H1 (cell line): Measurements from ENCODE around the gene MYBPC3. TPM values are rescaled to one million over a fixed set of nuclear protein-coding genes. Genes with fewer than 3 reads are reported as not detected.

Source experiments
- CTCF ChIA-PET: fragments of 300-600 bp; sonication (Branson Sonifier 250); formaldehyde crosslinking; loops from one replicate; lab custom pipeline; 2021; ENCODE audit not compliant: partially characterized antibody; lab: Charles Lee
- POLR2A ChIA-PET: fragments of 300-600 bp; sonication (Branson Sonifier 250); formaldehyde crosslinking; loops from one replicate; lab custom pipeline; 2021; ENCODE audit warnings: inconsistent platforms; ENCODE audit not compliant: partially characterized antibody; lab: Charles Lee
- DNase-seq, 2 experiments: peaks; one replicate each; pipeline versions ENCODE4 v3.0.0 to v3.0.0-alpha.2; 2010 to 2022; ENCODE audit warnings: low spot score in 2 of 2, low read depth in 1 of 2, mixed read lengths in 1 of 2
- FAIRE-seq: peaks from 2 replicates; lab custom pipeline; 2011; peaks lifted over from hg19 to GRCh38; lab: Jason Lieb, UNC
- H2AFZ ChIP-seq: 2 replicates; pipeline ENCODE4 v1.8.1; 2012; ENCODE audit warnings: low read length, inconsistent platforms
- H2AK5ac ChIP-seq: 2 replicates; pipeline ENCODE4 v1.6.1; 2013; ENCODE audit warnings: low read depth, low read length
- H2BK120ac ChIP-seq: replicated peaks from 2 replicates; pipeline ENCODE3; 2013; ENCODE audit warnings: low read depth, low read length, inconsistent platforms
- H2BK12ac ChIP-seq: 2 replicates; pipeline ENCODE4 v1.6.1; 2013; ENCODE audit warnings: low read depth, low read length
- H2BK15ac ChIP-seq: 2 replicates; pipeline ENCODE4 v1.6.1; 2013; ENCODE audit warnings: low read length
- H2BK20ac ChIP-seq: 2 replicates; pipeline ENCODE4 v1.6.1; 2013; ENCODE audit warnings: low read length
- H2BK5ac ChIP-seq: 2 replicates; pipeline ENCODE4 v1.6.1; 2013; ENCODE audit warnings: low read depth, low read length
- H3K14ac ChIP-seq: 2 replicates; pipeline ENCODE4 v1.6.1; 2013; ENCODE audit warnings: inconsistent platforms; ENCODE audit not compliant: insufficient read length
- H3K18ac ChIP-seq: 2 replicates; pipeline ENCODE4 v1.6.1; 2013; ENCODE audit warnings: low read length; ENCODE audit errors: extremely low read depth
- H3K23ac ChIP-seq: 2 replicates; pipeline ENCODE4 v1.6.1; 2013; ENCODE audit warnings: inconsistent platforms; ENCODE audit not compliant: insufficient read length
- H3K23me2 ChIP-seq: 2 replicates; pipeline ENCODE4 v1.6.1; 2013; ENCODE audit warnings: low read depth, low read length
- H3K27ac ChIP-seq: 2 replicates; pipeline ENCODE4 v1.6.1; 2011; ENCODE audit warnings: low read depth, low read length, inconsistent platforms
- H3K27me3 ChIP-seq, 4 experiments: replicated peaks in 1 of 4; 1 replicate in 1 of 4; 2 replicates in 3 of 4; pipeline versions ENCODE4 v1.6.1 to v1.8.1; 2011 to 2013; ENCODE audit warnings: low read length in 3 of 4, mild to moderate bottlenecking in 3 of 4, inconsistent platforms in 2 of 4, mixed read lengths in 2 of 4, moderate library complexity in 1 of 4; ENCODE audit not compliant: control insufficient read depth in 3 of 4, insufficient read depth in 3 of 4; ENCODE audit errors: extremely low read depth in 1 of 4
- H3K36me3 ChIP-seq, 4 experiments: 2 replicates each; pipeline versions ENCODE4 v1.6.1 to v1.8.1; 2011 to 2013; ENCODE audit warnings: mild to moderate bottlenecking in 4 of 4, low read length in 3 of 4, moderate library complexity in 2 of 4, control low read depth in 1 of 4, inconsistent platforms in 1 of 4; ENCODE audit not compliant: insufficient read depth in 4 of 4, control insufficient read depth in 2 of 4
- H3K4ac ChIP-seq: replicated peaks from 2 replicates; pipeline ENCODE3; 2013; ENCODE audit warnings: low read length, low read depth, mixed read lengths, inconsistent platforms; ENCODE audit not compliant: insufficient read length
- H3K4me1 ChIP-seq, 4 experiments: replicated peaks in 1 of 4; 1 replicate in 1 of 4; 2 replicates in 3 of 4; pipeline versions ENCODE4 v1.6.1 to v1.8.1; 2011 to 2013; ENCODE audit warnings: low read length in 3 of 4, inconsistent platforms in 2 of 4, mixed read lengths in 1 of 4; ENCODE audit not compliant: insufficient read depth in 4 of 4, control insufficient read depth in 3 of 4
- H3K4me2 ChIP-seq, 2 experiments: 2 replicates each; pipeline versions ENCODE4 v1.6.1 to v1.8.1; 2011 to 2013; ENCODE audit warnings: low read depth in 2 of 2, low read length in 2 of 2, control low read depth in 1 of 2, inconsistent platforms in 1 of 2, mild to moderate bottlenecking in 1 of 2; ENCODE audit not compliant: insufficient read depth in 1 of 2
- H3K4me3 ChIP-seq, 4 experiments: fragments of 200-600, 300-600 bp in 1 of 4; sonication (generic), shearing (Covaris generic), sonication (Bioruptor Twin) in 1 of 4; 2 replicates each; pipeline versions ENCODE4 v1.5.1 to v1.8.1; 2011 to 2016; ENCODE audit warnings: low read length in 4 of 4, low read depth in 3 of 4, control low read depth in 2 of 4, inconsistent platforms in 2 of 4, mild to moderate bottlenecking in 2 of 4, mixed read lengths in 1 of 4, moderate library complexity in 1 of 4; ENCODE audit not compliant: insufficient read depth in 2 of 4; ENCODE audit errors: extremely low read depth in 1 of 4
- H3K56ac ChIP-seq: replicated peaks from 2 replicates; pipeline ENCODE3; 2013; ENCODE audit warnings: low read depth, mild to moderate bottlenecking, mixed read lengths, low read length, inconsistent platforms; ENCODE audit not compliant: insufficient read length
- H3K79me1 ChIP-seq: 2 replicates; pipeline ENCODE4 v1.6.1; 2013; ENCODE audit warnings: low read depth, low read length, control low read depth
- H3K79me2 ChIP-seq, 2 experiments: 2 replicates each; pipeline versions ENCODE4 v1.6.1 to v1.8.1; 2012 to 2013; ENCODE audit warnings: low read length in 2 of 2, mild to moderate bottlenecking in 2 of 2, inconsistent platforms in 1 of 2; ENCODE audit not compliant: insufficient read depth in 2 of 2, control insufficient read depth in 1 of 2
- H3K9ac ChIP-seq, 4 experiments: replicated peaks in 1 of 4; 1 replicate in 1 of 4; 2 replicates in 3 of 4; pipeline versions ENCODE4 v1.6.1 to v1.8.1; 2011 to 2013; ENCODE audit warnings: low read depth in 3 of 4, low read length in 3 of 4, control low read depth in 2 of 4, mild to moderate bottlenecking in 2 of 4, moderate library complexity in 2 of 4, inconsistent platforms in 1 of 4; ENCODE audit errors: extremely low read depth in 1 of 4
- H3K9me3 ChIP-seq, 2 experiments: 2 replicates each; pipeline versions ENCODE4 v1.6.1 to v1.8.1; 2012 to 2013; ENCODE audit warnings: mild to moderate bottlenecking in 2 of 2, moderate library complexity in 2 of 2, control low read depth in 1 of 2, inconsistent platforms in 1 of 2, low read depth in 1 of 2, low read length in 1 of 2, mixed read lengths in 1 of 2; ENCODE audit not compliant: insufficient read depth in 2 of 2
- H4K20me1 ChIP-seq, 2 experiments: replicated peaks in 1 of 2; 2 replicates each; pipeline versions ENCODE3 to v1.8.1; 2011 to 2013; ENCODE audit warnings: inconsistent platforms in 2 of 2, low read length in 2 of 2, mild to moderate bottlenecking in 1 of 2; ENCODE audit not compliant: insufficient read depth in 2 of 2, control insufficient read depth in 1 of 2
- H4K5ac ChIP-seq: 2 replicates; pipeline ENCODE4 v1.6.1; 2013; ENCODE audit warnings: low read length, low read depth, mixed read lengths, inconsistent platforms; ENCODE audit not compliant: insufficient read length
- H4K8ac ChIP-seq: 2 replicates; pipeline ENCODE4 v1.8.0; 2013; ENCODE audit warnings: mild to moderate bottlenecking, moderate library complexity, low read length, inconsistent platforms; ENCODE audit not compliant: insufficient read depth; ENCODE audit errors: extremely low read depth
- H4K91ac ChIP-seq: replicated peaks from 2 replicates; pipeline ENCODE3; 2013; ENCODE audit warnings: low read length, mixed read lengths, inconsistent platforms; ENCODE audit not compliant: insufficient read length
- BCL11A ChIP-seq, 2 experiments: IDR thresholded peaks; one replicate each; pipeline ENCODE4 v1.6.1; 2011; ENCODE audit warnings: low read depth in 2 of 2, low read length in 2 of 2, mild to moderate bottlenecking in 2 of 2
- CBX5 ChIP-seq: fragments of 300-800, 300-1000 bp; sonication (generic); IDR thresholded peaks from 2 replicates; pipeline ENCODE4 v1.7.1; 2016; ENCODE audit warnings: antibody characterized with exemption, low read length, low read depth
- CREB1 ChIP-seq: IDR thresholded peaks from 2 replicates; pipeline ENCODE4 v1.6.1; 2012; ENCODE audit warnings: inconsistent platforms
- GTF2F1 ChIP-seq: IDR thresholded peaks from 2 replicates; pipeline ENCODE4 v1.6.1; 2012; ENCODE audit warnings: low read depth, low read length, improper control_type of control experiment, borderline replicate concordance
- KDM5A ChIP-seq: fragments of 200-600 bp; IDR thresholded peaks from 2 replicates; pipeline ENCODE4 v1.7.1; 2012; ENCODE audit warnings: mild to moderate bottlenecking, low read length, inconsistent platforms, mixed read lengths
- POU5F1 ChIP-seq: IDR thresholded peaks from 2 replicates; pipeline ENCODE4 v1.6.1; 2011; ENCODE audit warnings: low read depth, mild to moderate bottlenecking, low read length, moderate library complexity
- SAP30 ChIP-seq: fragments of 300-600 bp; sonication (generic); IDR thresholded peaks from 2 replicates; pipeline ENCODE4 v1.7.1; 2012; ENCODE audit warnings: low read length, moderate library complexity, mild to moderate bottlenecking, inconsistent platforms; ENCODE audit not compliant: insufficient read depth, insufficient replicate concordance
- SP4 ChIP-seq: IDR thresholded peaks from 2 replicates; pipeline ENCODE4 v1.6.1; 2012; ENCODE audit warnings: low read length, inconsistent platforms
- TAF1 ChIP-seq: IDR thresholded peaks from 2 replicates; pipeline ENCODE4 v1.6.1; 2011; ENCODE audit warnings: mild to moderate bottlenecking, low read depth, low read length
- WGBS, 2 experiments: shearing (Covaris generic) in 1 of 2; methylation state at CpG; one replicate each; pipeline versions ENCODE4 v1.1.6 to v1.1.7; 2013 to 2015; ENCODE audit warnings: low lambda C conversion rate in 2 of 2, mixed read lengths in 2 of 2, inconsistent platforms in 1 of 2, low coverage in 1 of 2, missing lambda C conversion rate in 1 of 2; ENCODE audit not compliant: insufficient replicate concordance in 2 of 2, insufficient coverage in 1 of 2, insufficient read length in 1 of 2; ENCODE audit errors: extremely low coverage in 1 of 2, missing lambda C conversion rate in 1 of 2; 5-methylcytosine and 5-hydroxymethylcytosine counted together
- polyA plus RNA-seq, 7 experiments: library from polyadenylated mRNA; depleted of rRNA in 3 of 7; stranded (reverse) in 5 of 7; unstranded in 2 of 7; fragments of >200 nt in 5 of 7; fragments of 200-250 nt in 2 of 7; gene quantifications; 1 replicate in 5 of 7; 2 replicates in 1 of 7; 4 replicates in 1 of 7; pipeline versions ENCODE4 v1.2.1 to v1.2.3, GENCODE V29; 2011 to 2013; ENCODE audit warnings: missing spikeins in 2 of 7, mixed read lengths in 2 of 7
- total RNA-seq: library from RNA; stranded (reverse); fragmentation: NEBNext Ultra II Directional; extraction: Animal tissue kit (Norgen Biotek cat#: 25700); gene quantifications from 2 replicates; pipeline ENCODE4 v1.2.1, GENCODE V29; 2021
- TF ChIP-seq, protein P1 (sequence below): IDR thresholded peaks from 2 replicates; pipeline ENCODE4 v1.6.1; 2012; ENCODE audit warnings: inconsistent platforms
- TF ChIP-seq, protein P2 (sequence below): IDR thresholded peaks from 2 replicates; pipeline ENCODE4 v1.6.1; 2011; ENCODE audit warnings: low read length, improper control_type of control experiment

The MYBPC3 gene
- total and polyA plus RNA-seq, 2 of the 8 experiments (the other 6 are each of a cell fraction or from before 2014, with no cell fraction given), result 0.05 TPM; not detected in 1

DNA sequence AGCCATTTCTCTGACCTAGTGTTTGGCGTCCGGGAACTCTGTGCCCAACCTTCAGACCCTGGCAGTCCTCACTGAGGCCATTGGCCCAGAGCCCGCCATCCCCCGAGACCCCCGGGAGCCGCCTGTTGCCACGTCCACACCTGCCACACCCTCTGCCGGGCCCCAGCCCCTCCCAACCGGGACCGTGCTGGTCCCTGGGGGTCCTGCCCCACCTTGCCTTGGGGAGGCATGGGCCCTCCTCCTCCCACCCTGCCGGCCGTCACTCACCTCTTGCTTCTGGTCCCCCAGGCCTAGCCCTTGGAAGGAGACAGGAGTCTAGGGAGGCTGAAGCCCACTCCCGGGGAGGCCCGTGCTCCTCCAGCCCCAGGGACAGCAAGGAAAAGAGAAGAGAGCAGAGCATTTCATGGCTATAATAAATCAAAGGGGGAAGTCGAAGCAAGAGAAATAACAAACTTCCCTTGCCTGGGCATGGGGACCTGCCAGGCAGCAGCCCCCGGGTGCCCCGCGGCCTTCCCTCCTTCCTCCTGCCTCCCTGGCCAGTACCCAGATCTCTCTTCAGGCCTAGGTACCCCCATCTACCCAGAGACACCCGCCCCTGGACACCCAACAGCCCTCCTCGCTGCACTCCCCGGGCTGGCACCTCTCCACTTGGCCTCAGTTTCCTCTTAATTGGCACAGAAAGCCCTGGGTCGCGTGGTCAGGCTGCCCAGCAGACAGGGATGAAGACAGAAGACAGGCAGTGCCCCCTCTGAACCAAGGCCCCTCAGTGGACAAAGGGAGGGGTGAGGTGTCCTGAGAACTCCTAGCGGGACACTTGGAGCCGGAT lies 42.9 kb upstream of the MYBPC3 start:
- H3K56ac ChIP-seq, result no peak overlapping the region
- H3K79me1 ChIP-seq, result no peaks in the 10 kb centered on the region
- DNase-seq (no peak), FAIRE-seq (no peak)
- no peak overlapping the region for H3K23ac ChIP-seq
- H3K79me2 ChIP-seq, result no peaks in the 10 kb centered on the region
- H4K91ac ChIP-seq, result no peak overlapping the region
- CTCF ChIA-PET, result interaction anchor here (0.7 to 10.7 kb wide), 3 partner anchors 12 to 22 kb away, joined by 3 to 78 read pairs (median 3); no protein-coding TSS in a partner anchor
- H3K9me3 ChIP-seq, result no peaks in the 10 kb centered on the region
- H3K4me3 ChIP-seq, result no peak overlapping the region
- H4K20me1 ChIP-seq, result no peaks in the 10 kb centered on the region
- POLR2A ChIA-PET, result interaction anchor here (1.1 kb wide), 1 partner anchor 18 kb away, joined by 3 read pairs; no protein-coding TSS in a partner anchor
- H2AK5ac ChIP-seq, result no peak overlapping the region
- no peak overlapping the region for H2BK20ac ChIP-seq
- H3K4ac ChIP-seq, result no peak overlapping the region
- no peaks in the 10 kb centered on the region for H3K27me3 ChIP-seq
- H3K36me3 ChIP-seq, result no peaks in the 10 kb centered on the region
- H3K9ac ChIP-seq, result no peak overlapping the region
- peaks cover 0 to 10% (median 5%) of the 10 kb centered on the region in 4 experiments; a peak in 6 of 7 replicates for H3K4me1 ChIP-seq
- no peak overlapping the region for H2BK120ac ChIP-seq
- no peak overlapping the region for H3K4me2 ChIP-seq
- no peak overlapping the region for H2AFZ ChIP-seq
- no peak overlapping the region for H3K14ac ChIP-seq
- H2BK12ac ChIP-seq, result 0 out of 2 replicates have a peak overlapping the region, but pooled peaks have one; percentile 17
- peaks cover 6% of the 10 kb centered on the region; the same call in 1 of the 2 replicates for H3K23me2 ChIP-seq
- no peak overlapping the region for H3K27ac ChIP-seq
- H4K8ac ChIP-seq, result 0 out of 2 replicates have a peak overlapping the region, but pooled peaks have one; percentile 2
- no peak overlapping the region for H2BK5ac ChIP-seq
- H2BK15ac ChIP-seq, result no peak overlapping the region
- H4K5ac ChIP-seq, result no peak overlapping the region
- no peak overlapping the region for H3K18ac ChIP-seq
- WGBS, 2 experiments, result 85% methylated on average over 18 of the region's 25 CpGs; no CpG with 5 or more reads in 1 of the 2 experiments
- TF ChIP-seq SP4, result no peak
- no peak for TF ChIP-seq GTF2F1
- TF ChIP-seq BCL11A (IDR thresholded peaks at IDR 0.05; ENCODE audit: low read depth in 2 of 2, low read length in 2 of 2), result no peak
- TF ChIP-seq, protein P1, sequence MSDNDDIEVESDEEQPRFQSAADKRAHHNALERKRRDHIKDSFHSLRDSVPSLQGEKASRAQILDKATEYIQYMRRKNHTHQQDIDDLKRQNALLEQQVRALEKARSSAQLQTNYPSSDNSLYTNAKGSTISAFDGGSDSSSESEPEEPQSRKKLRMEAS, result no peak
- no peak for TF ChIP-seq CBX5
- TF ChIP-seq POU5F1, result no peak
- TF ChIP-seq, protein P2, sequence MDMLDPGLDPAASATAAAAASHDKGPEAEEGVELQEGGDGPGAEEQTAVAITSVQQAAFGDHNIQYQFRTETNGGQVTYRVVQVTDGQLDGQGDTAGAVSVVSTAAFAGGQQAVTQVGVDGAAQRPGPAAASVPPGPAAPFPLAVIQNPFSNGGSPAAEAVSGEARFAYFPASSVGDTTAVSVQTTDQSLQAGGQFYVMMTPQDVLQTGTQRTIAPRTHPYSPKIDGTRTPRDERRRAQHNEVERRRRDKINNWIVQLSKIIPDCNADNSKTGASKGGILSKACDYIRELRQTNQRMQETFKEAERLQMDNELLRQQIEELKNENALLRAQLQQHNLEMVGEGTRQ, result no peak
- no peak for TF ChIP-seq CREB1
- TF ChIP-seq TAF1, result no peak
- no peak for TF ChIP-seq KDM5A
- TF ChIP-seq SAP30, result no peak
